ENCODE data around the gene BNIP1.
A peak's percentile ranks its signal among the peaks of the same experiment; 100 is the strongest.

DNA sequence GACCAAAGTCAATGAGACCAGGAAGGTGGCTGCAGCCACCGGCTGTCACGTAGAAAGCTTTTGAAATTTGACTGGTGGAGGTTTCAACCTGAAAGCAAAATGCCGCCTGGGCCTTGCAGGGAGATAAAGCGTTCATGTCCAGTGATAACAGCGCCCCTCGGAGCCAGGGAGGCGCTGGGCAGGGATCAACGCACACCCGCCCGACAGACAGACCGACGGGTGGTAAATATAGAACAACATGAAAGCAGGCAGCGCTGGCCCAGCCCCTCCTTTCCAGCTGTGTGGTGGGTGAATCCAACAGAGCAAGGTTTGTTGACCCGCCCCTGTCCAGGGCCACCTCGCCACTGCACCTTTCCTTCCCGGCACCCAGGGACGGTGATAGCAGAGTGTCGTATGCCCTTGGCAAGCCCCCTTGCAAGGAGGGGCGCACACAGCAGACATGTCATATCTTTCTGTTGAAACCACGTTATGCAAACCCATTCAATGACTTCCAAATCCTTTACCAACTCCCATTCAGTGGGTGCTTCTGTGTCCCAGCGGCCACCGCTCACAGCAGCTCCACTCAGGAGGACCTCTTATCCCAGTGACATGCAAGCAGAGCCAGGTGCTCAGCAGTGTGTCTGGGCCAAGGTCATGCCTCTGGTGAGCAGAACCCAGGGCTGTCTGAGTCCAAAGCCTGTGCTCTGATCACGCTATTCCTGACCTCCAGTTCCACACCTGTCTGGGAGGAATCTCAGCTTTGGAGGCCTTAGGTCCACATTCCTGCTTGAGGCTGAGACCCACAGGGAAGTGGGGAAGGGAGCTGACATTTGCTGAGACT is 52.0 kb downstream of the BNIP1 start:
- TF ChIP-seq, protein P1, sequence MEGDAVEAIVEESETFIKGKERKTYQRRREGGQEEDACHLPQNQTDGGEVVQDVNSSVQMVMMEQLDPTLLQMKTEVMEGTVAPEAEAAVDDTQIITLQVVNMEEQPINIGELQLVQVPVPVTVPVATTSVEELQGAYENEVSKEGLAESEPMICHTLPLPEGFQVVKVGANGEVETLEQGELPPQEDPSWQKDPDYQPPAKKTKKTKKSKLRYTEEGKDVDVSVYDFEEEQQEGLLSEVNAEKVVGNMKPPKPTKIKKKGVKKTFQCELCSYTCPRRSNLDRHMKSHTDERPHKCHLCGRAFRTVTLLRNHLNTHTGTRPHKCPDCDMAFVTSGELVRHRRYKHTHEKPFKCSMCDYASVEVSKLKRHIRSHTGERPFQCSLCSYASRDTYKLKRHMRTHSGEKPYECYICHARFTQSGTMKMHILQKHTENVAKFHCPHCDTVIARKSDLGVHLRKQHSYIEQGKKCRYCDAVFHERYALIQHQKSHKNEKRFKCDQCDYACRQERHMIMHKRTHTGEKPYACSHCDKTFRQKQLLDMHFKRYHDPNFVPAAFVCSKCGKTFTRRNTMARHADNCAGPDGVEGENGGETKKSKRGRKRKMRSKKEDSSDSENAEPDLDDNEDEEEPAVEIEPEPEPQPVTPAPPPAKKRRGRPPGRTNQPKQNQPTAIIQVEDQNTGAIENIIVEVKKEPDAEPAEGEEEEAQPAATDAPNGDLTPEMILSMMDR (IDR thresholded peaks at IDR 0.05; ENCODE audit: insufficient read depth, low read depth, low read length): no peak
- TF ChIP-seq EZH2 (IDR thresholded peaks at IDR 0.05; ENCODE audit: insufficient read depth, low read length): peak; percentile 27
